ENCODE results near the gene TDRKH.

Gene TDRKH, protein sequence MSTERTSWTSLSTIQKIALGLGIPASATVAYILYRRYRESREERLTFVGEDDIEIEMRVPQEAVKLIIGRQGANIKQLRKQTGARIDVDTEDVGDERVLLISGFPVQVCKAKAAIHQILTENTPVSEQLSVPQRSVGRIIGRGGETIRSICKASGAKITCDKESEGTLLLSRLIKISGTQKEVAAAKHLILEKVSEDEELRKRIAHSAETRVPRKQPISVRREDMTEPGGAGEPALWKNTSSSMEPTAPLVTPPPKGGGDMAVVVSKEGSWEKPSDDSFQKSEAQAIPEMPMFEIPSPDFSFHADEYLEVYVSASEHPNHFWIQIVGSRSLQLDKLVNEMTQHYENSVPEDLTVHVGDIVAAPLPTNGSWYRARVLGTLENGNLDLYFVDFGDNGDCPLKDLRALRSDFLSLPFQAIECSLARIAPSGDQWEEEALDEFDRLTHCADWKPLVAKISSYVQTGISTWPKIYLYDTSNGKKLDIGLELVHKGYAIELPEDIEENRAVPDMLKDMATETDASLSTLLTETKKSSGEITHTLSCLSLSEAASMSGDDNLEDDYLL

DNA sequence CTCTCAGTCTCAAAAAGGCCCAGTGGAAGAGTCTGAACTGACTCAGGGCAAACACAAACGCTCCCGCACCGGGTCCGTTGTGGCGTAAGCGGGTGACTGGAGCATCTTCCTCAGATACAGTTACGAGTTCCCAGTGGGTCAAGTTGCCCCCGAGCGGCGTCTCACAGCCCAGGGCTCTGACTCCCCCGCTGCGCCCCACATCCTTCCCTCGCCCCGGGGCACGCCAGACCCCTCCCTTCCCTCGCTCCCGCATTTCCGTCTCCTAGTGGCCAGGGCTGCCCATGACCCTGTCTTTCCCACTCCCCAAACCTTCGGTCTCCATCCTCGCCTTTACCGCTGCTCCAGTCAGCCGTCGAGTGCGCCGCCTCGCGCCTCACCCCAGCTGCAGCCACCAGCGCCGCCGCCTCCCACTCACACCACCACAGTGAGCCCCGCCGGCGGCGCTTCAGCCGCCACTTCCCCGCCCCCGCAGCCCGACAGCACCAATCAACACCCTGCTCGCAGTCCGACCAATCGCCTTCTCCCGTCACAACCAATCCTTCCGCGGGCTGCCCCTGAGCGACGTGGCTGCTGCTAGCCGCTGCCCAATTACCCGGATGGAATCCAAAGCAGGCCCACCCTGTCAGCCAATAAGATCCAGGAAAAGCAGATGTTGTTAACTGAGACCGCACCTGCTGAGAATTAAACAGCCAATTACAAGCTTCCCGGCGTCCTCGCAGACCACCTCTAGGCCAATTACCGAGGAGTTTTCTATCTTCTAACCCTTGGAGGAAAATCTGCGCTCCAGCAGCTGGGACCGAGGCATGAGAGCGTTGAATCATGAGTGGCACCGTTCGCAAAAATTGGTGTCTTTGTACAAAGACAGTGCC, at the start of gene TDRKH:
Gene TDRKH, minus strand, starts transcription at position 430 of the 869 bp plus-strand sequence. CDS start 7,478 bp downstream, outside the sequence.
- H3K9me2 ChIP-seq (replicated peaks; ENCODE audit: low read depth, low read length) = no peaks in the 10 kb centered on the region
- peaks cover 9% of the 10 kb centered on the region; the same call in 1 of the 2 replicates for H3K79me2 ChIP-seq (ENCODE audit: insufficient read depth, low read length)
- H3K9ac ChIP-seq (ENCODE audit: low read depth, low read length, poor library complexity, severe bottlenecking) = peak within 1 kb of the TSS; percentile 66
- H3K4me3 ChIP-seq (ENCODE audit: low read length, poor library complexity, severe bottlenecking) = peak within 1 kb of the TSS; percentile 92
- H3F3A ChIP-seq (ENCODE audit: low read depth) = no peaks in the 10 kb centered on the region
- H3K36me3 ChIP-seq (ENCODE audit: insufficient read depth, low read length) = no peaks in the 10 kb centered on the region
- H3K9me3 ChIP-seq (ENCODE audit: insufficient read depth, low read depth, low read length) = no peaks in the 10 kb centered on the region
- H2AFZ ChIP-seq (ENCODE audit: low read length) = peak within 1 kb of the TSS; percentile 94
- no peak for TF ChIP-seq EZH2phosphoT487 (IDR thresholded peaks at IDR 0.05; ENCODE audit: borderline replicate concordance)
- TF ChIP-seq, protein P1, sequence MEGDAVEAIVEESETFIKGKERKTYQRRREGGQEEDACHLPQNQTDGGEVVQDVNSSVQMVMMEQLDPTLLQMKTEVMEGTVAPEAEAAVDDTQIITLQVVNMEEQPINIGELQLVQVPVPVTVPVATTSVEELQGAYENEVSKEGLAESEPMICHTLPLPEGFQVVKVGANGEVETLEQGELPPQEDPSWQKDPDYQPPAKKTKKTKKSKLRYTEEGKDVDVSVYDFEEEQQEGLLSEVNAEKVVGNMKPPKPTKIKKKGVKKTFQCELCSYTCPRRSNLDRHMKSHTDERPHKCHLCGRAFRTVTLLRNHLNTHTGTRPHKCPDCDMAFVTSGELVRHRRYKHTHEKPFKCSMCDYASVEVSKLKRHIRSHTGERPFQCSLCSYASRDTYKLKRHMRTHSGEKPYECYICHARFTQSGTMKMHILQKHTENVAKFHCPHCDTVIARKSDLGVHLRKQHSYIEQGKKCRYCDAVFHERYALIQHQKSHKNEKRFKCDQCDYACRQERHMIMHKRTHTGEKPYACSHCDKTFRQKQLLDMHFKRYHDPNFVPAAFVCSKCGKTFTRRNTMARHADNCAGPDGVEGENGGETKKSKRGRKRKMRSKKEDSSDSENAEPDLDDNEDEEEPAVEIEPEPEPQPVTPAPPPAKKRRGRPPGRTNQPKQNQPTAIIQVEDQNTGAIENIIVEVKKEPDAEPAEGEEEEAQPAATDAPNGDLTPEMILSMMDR (conservative IDR thresholded peaks at IDR 0.05; ENCODE audit: low read length) = peak; percentile 42
- no peaks in the 10 kb centered on the region for H4K20me1 ChIP-seq (ENCODE audit: insufficient read depth, low read length, poor library complexity, severe bottlenecking)
- H3K4me2 ChIP-seq (ENCODE audit: low read depth, low read length, poor library complexity, severe bottlenecking) = peak within 1 kb of the TSS; percentile 97
- peaks cover 17% of the 10 kb centered on the region for H3K4me1 ChIP-seq (ENCODE audit: insufficient read depth, low read length, poor library complexity, severe bottlenecking)
- no peaks in the 10 kb centered on the region for H3K27me3 ChIP-seq (ENCODE audit: insufficient read depth, low read length, poor library complexity, severe bottlenecking)

DNA sequence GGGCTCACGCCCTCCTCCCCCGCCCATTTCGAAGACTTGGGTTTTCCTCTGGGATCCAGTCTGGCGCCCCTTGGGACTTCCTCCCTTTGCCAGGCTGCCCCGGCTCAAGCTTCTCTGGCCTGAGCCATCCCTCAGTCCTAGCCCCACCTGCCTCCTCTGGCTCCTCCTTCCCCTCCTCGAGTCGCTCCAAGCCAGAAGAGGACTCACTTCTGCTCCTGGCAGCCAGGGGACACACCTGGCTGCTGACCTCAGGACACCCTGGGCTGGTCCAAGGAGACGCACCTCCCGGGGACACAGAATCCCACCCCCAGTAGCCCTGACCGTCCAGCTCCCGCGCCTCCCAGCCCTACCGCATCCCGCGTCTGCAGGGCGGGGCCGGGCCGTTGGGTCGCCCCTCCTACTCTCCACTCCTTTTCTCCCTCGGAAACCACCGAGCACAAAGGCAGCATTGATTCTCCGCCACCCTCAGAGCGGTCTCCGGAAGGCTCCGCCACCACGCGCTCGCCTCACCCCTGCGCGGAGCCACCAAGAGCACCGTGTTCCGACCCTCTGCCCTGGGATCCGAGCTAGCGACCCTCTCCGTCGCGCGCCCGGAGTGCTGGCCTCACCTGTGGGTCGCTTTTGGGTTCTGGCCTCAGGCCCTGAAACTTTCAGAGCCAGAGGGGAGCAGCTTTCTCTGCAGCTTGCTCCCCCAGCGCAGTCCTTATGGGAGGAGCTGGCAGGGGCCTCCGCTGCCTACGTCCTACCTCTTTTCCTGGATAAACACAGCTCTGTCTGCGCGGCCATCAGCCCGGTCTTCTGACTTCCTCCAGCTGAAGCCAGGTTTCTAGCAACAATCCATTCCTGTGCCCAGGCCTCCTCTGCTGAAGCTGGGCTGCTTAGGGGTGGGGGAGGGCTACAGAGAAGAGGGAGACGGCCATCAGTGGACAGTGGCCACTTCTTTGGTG, 49.4 kb upstream of the TDRKH start, which contains the start of gene C2CD4D:
Gene C2CD4D, minus strand, starts transcription at position 364 of the 947 bp plus-strand sequence. CDS start 831 bp downstream, outside the sequence.
- Histone ChIP-seq H3K79me2 (ENCODE audit: insufficient read depth, low read length) (no peaks in the 10 kb centered on the region), H3K36me3 (ENCODE audit: insufficient read depth, low read length) (no peaks in the 10 kb centered on the region), H3K27me3 (ENCODE audit: insufficient read depth, low read length, poor library complexity, severe bottlenecking) (no peaks in the 10 kb centered on the region), H2AFZ (ENCODE audit: low read length) (no peak within 1 kb of the TSS), H3K9me3 (ENCODE audit: insufficient read depth, low read depth, low read length) (no peaks in the 10 kb centered on the region), H3K9me2 (replicated peaks; ENCODE audit: low read depth, low read length) (no peaks in the 10 kb centered on the region), H3F3A (ENCODE audit: low read depth) (no peaks in the 10 kb centered on the region), H3K4me1 (ENCODE audit: insufficient read depth, low read length, poor library complexity, severe bottlenecking) (peaks cover 14% of the 10 kb centered on the region), H3K4me3 (ENCODE audit: low read length, poor library complexity, severe bottlenecking) (no peak within 1 kb of the TSS), H4K20me1 (ENCODE audit: insufficient read depth, low read length, poor library complexity, severe bottlenecking) (no peaks in the 10 kb centered on the region), H3K4me2 (ENCODE audit: low read depth, low read length, poor library complexity, severe bottlenecking) (no peak within 1 kb of the TSS), H3K9ac (ENCODE audit: low read depth, low read length, poor library complexity, severe bottlenecking) (no peak within 1 kb of the TSS)
- TF ChIP-seq EZH2phosphoT487 (IDR thresholded peaks at IDR 0.05; ENCODE audit: borderline replicate concordance) = no peak
- TF ChIP-seq, protein P1 (conservative IDR thresholded peaks at IDR 0.05; ENCODE audit: low read length) = no peak

DNA sequence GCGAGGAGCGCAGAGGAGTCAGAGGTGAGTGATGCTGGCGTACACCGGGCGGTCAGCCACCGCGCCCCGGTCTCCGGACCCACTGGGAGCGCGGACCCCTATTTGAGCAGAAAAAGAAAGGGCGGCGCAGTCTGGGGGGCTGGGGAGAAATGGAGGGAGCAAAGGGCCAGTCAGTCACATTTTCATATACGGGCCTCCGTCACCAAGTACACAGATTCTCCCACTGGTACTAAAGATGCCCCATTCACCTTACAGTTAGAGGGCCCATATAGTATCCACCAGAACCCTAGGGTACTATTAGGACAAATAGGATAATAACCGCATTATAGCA, 48.7 kb upstream of the TDRKH start:
- H3K79me2 ChIP-seq (ENCODE audit: insufficient read depth, low read length) = no peaks in the 10 kb centered on the region
- no peak overlapping the region for H3K4me2 ChIP-seq (ENCODE audit: low read depth, low read length, poor library complexity, severe bottlenecking)
- H3F3A ChIP-seq (ENCODE audit: low read depth) = no peaks in the 10 kb centered on the region
- TF ChIP-seq EZH2phosphoT487 (IDR thresholded peaks at IDR 0.05; ENCODE audit: borderline replicate concordance) = no peak
- TF ChIP-seq, protein P1 (conservative IDR thresholded peaks at IDR 0.05; ENCODE audit: low read length) = no peak
- no peak overlapping the region for H3K4me3 ChIP-seq (ENCODE audit: low read length, poor library complexity, severe bottlenecking)
- no peaks in the 10 kb centered on the region for H3K9me2 ChIP-seq (replicated peaks; ENCODE audit: low read depth, low read length)
- H3K27me3 ChIP-seq (ENCODE audit: insufficient read depth, low read length, poor library complexity, severe bottlenecking) = no peaks in the 10 kb centered on the region
- peaks cover 16% of the 10 kb centered on the region for H3K4me1 ChIP-seq (ENCODE audit: insufficient read depth, low read length, poor library complexity, severe bottlenecking)
- H2AFZ ChIP-seq (ENCODE audit: low read length) = no peak overlapping the region
- H4K20me1 ChIP-seq (ENCODE audit: insufficient read depth, low read length, poor library complexity, severe bottlenecking) = no peaks in the 10 kb centered on the region
- no peak overlapping the region for H3K9ac ChIP-seq (ENCODE audit: low read depth, low read length, poor library complexity, severe bottlenecking)
- no peaks in the 10 kb centered on the region for H3K36me3 ChIP-seq (ENCODE audit: insufficient read depth, low read length)
- H3K9me3 ChIP-seq (ENCODE audit: insufficient read depth, low read depth, low read length) = no peaks in the 10 kb centered on the region

Measured in Loucy (cell line).